Choroid plexus epithelial cell (primary cell): ENCODE data around the gene STAMBPL1.
"Not testable (repeated sequence)": the region's sequence is repeated elsewhere in the genome, so short reads cannot be mapped to it uniquely, and the experiment has no call there.

Source experiments
- DNase-seq: peaks from one replicate; pipeline ENCODE4 v3.0.0-alpha.2; 2010; ENCODE audit warnings: low read depth
- H3K4me3 ChIP-seq: 2 replicates; pipeline ENCODE4 v1.5.1; 2011; ENCODE audit warnings: low read depth, mild to moderate bottlenecking, control low read depth, low read length, moderate library complexity
- TF ChIP-seq, protein P1 (sequence below): conservative IDR thresholded peaks from 2 replicates; pipeline ENCODE4 v1.5.1; 2011; ENCODE audit warnings: low read depth, mild to moderate bottlenecking, control low read depth, inconsistent platforms, low read length, moderate library complexity

Gene STAMBPL1

GRCh38 chr10:88926566-88927415 lies 46.7 kb downstream of the STAMBPL1 start:
- H3K4me3 ChIP-seq: no peak overlapping the region
- TF ChIP-seq, protein P1, sequence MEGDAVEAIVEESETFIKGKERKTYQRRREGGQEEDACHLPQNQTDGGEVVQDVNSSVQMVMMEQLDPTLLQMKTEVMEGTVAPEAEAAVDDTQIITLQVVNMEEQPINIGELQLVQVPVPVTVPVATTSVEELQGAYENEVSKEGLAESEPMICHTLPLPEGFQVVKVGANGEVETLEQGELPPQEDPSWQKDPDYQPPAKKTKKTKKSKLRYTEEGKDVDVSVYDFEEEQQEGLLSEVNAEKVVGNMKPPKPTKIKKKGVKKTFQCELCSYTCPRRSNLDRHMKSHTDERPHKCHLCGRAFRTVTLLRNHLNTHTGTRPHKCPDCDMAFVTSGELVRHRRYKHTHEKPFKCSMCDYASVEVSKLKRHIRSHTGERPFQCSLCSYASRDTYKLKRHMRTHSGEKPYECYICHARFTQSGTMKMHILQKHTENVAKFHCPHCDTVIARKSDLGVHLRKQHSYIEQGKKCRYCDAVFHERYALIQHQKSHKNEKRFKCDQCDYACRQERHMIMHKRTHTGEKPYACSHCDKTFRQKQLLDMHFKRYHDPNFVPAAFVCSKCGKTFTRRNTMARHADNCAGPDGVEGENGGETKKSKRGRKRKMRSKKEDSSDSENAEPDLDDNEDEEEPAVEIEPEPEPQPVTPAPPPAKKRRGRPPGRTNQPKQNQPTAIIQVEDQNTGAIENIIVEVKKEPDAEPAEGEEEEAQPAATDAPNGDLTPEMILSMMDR: no peak
- peak; percentile 99 for DNase-seq

DNA sequence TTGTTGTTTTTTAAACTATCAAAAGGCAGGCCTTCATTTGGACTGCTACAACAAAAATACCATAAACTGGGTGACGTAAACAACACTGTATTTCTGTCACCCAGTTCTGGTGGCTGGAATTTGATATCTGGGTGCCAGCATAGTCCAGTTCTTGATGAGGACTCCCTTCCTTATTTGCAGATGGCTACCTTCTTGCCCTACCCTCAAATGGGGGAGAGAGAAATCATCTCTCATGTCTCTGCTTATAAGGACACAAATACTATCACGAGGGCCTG lies 47.3 kb downstream of the STAMBPL1 start:
- H3K4me3 ChIP-seq: no peak overlapping the region
- TF ChIP-seq, protein P1: no peak
- no peak for DNase-seq

GRCh38 chr10:88928254-88928653 lies 48.2 kb downstream of the STAMBPL1 start:
- TF ChIP-seq, protein P1: no peak

DNA sequence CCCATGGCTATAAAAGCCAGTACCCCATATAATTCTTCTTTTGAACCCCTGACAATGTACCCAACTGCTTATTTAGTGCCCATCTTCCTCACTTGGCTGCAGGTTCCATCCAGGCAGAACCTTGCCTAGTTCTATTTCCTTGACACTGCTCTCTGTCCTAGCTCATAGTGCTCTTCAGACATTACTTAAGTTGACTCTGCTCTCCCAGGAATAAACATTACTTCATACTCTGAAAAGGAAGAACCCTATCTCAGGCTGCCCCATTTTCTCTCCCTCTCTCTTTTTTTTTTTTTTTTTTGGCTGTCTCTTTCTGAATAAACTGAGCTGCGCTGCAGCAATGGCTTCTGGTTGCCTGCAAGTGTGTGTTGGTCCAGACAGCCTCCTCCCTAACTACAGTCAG lies 51.5 kb downstream of the STAMBPL1 start:
- TF ChIP-seq, protein P1: no peak
- no peak overlapping the region for H3K4me3 ChIP-seq
- DNase-seq: no peak

More at GRCh38 chr10:88928254-88928653, 48.2 kb downstream of the STAMBPL1 start:
- no peak for DNase-seq
- H3K4me3 ChIP-seq: no peak overlapping the region

DNA sequence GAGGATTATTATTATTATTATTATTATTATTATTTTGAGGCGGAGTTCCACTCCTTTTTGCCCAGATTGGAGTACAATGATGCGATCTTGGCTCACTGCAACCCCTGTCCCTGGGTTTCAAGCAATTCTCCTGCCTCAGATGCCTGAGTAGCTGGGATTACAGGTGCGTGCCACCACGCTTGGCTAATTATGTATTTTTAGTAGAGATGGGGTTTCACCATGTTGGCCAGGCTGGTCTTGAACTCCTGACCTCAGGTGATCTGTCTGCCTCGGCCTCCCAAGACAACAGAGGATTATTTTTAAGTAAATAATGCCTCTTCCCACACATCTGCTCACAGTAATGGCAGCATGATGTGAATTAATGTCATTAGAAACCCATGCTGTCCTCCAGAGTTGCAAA lies 52.0 kb downstream of the STAMBPL1 start:
- not testable (repeated sequence) for DNase-seq, H3K4me3 ChIP-seq

DNA sequence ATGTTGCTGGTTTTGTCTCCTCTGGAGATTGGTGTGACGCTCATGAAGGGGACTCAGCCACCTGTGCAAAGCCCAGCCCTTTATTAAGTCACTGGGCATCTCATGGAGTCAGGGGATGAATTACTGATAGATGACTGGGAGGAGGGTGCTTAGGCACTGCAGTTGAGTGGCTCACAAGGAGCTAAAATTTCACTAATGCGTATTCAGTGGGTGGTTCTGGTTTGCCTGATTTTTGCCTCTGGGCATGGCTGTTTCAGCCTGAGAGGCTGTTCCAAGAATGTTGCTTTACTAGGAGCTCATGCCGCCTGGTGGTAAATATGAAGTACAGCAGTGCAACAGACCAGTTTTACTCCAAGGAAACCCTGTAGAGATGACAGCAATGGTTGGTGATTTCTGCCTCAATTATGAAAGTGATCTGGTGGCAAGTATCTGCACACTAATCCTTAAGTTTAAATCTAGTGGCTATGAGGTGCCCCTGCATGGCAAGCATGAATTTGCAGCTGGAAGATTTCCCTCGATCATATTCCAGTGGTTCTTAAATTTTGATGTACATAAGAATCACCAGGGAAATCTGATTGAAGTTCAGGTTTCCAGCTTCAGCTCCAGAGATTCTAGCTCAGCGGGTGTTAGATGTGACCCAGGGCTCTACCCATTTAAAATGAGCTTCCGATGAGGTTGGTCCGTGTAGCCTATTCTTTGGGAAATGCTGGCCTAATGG lies 52.7 kb downstream of the STAMBPL1 start:
- no peak overlapping the region for H3K4me3 ChIP-seq
- TF ChIP-seq, protein P1: peak; percentile 92
- DNase-seq: peak; percentile 90

DNA sequence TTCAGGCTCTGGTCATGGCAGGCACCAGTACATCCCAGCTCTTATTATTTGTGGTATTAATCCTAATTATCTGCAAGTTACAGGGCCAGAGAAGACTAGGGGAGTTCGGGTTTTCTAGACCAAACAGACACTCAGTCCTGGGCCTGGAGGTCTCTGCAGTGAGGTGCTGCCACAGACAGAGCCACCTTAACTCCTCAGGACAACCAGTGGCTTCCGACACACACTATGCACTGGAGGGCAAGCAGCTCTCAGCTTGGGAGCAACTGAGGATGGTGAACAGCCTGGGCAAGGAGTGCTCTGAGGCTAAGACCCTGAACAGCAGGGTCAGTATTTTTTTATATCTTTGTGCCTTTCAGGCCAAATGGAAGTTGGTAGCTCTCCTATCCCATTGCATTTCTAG lies 53.5 kb downstream of the STAMBPL1 start:
- DNase-seq: no peak
- TF ChIP-seq, protein P1: no peak
- no peak overlapping the region for H3K4me3 ChIP-seq
